Erythroblast (primary cell): ENCODE results near the gene CDH5.

Source experiments
- GATA1 ChIP-seq: IDR thresholded peaks from 2 replicates; pipeline ENCODE4 v1.6.1; 2011; ENCODE audit warnings: low read depth, mild to moderate bottlenecking, control low read depth, low read length, moderate library complexity
- POLR2A ChIP-seq: IDR thresholded peaks from 2 replicates; pipeline ENCODE4 v1.6.1; 2011; ENCODE audit warnings: mild to moderate bottlenecking, low read length

- no peak for TF ChIP-seq POLR2A
- no peak for TF ChIP-seq GATA1
Observed at GRCh38 chr16:66423177-66423576, 56.7 kb downstream of the CDH5 start.
